Measurements from ENCODE around the gene SLC3A2. TPM values are rescaled to one million over a fixed set of nuclear protein-coding genes. Genes with fewer than 3 reads are reported as not detected.

The SLC3A2 gene
- total and polyA plus RNA-seq, 2 of the 13 experiments (the other 11 are each of a cell fraction or from before 2014, with no cell fraction given), result 213 to 226 TPM

GRCh38 chr11:62839050-62839945 is 41.4 kb upstream of the SLC3A2 start, which contains the start of gene WDR74 (continued):
- TF ChIP-seq MLXIP (CRISPR knock-in tag; IDR thresholded peaks at IDR 0.05; ENCODE audit: borderline replicate concordance), result no peak
- TF ChIP-seq ZNF382 (CRISPR knock-in tag; IDR thresholded peaks at IDR 0.05; ENCODE audit: borderline replicate concordance), result no peak
- no peak for TF ChIP-seq IRX3 (CRISPR knock-in tag; IDR thresholded peaks at IDR 0.05; ENCODE audit: borderline replicate concordance, low read depth)
- no peak for TF ChIP-seq ZFP62 (CRISPR knock-in tag; IDR thresholded peaks at IDR 0.05)
- no peak for TF ChIP-seq ZNF383 (CRISPR knock-in tag; IDR thresholded peaks at IDR 0.05; ENCODE audit: borderline replicate concordance)
- TF ChIP-seq RBM39 (IDR thresholded peaks at IDR 0.05; ENCODE audit: low read depth, low read length, poor library complexity, severe bottlenecking), result peak; percentile 82
- no peak for TF ChIP-seq ZNF562 (CRISPR knock-in tag; IDR thresholded peaks at IDR 0.05; ENCODE audit: borderline replicate concordance)
- peak; percentile 79 for TF ChIP-seq ATF7-NPFF (CRISPR knock-in tag; IDR thresholded peaks at IDR 0.05; ENCODE audit: low read depth)
- TF ChIP-seq ZFP41 (CRISPR knock-in tag; IDR thresholded peaks at IDR 0.05; ENCODE audit: borderline replicate concordance), result no peak
- no peak for TF ChIP-seq SCMH1 (CRISPR knock-in tag; IDR thresholded peaks at IDR 0.05; ENCODE audit: borderline replicate concordance)
- no peak for TF ChIP-seq ZNF101 (CRISPR knock-in tag; IDR thresholded peaks at IDR 0.05; ENCODE audit: borderline replicate concordance, low read depth)
- peak; percentile 28; the same call in 1 of the 2 replicates for TF ChIP-seq ZNF777 (CRISPR knock-in tag; IDR thresholded peaks at IDR 0.05)
- no peak for TF ChIP-seq ZNF264 (CRISPR knock-in tag; IDR thresholded peaks at IDR 0.05)
- peak; percentile 44 for TF ChIP-seq PAXIP1 (CRISPR knock-in tag; conservative IDR thresholded peaks at IDR 0.05)
- TF ChIP-seq RERE (CRISPR knock-in tag; IDR thresholded peaks at IDR 0.05; ENCODE audit: low read depth), result no peak
- TF ChIP-seq SETDB1 (CRISPR knock-in tag; IDR thresholded peaks at IDR 0.05; ENCODE audit: borderline replicate concordance), result no peak
